GM12878 (cell line): ENCODE data around the gene UNC13B. TPM values are rescaled to one million over a fixed set of nuclear protein-coding genes. Genes with fewer than 3 reads are reported as not detected.

Source experiments
- ATAC-seq: fragments of 200-7000 bp; cut with Tn5 transposase; 3 replicates; pipeline ENCODE4 v1.9.1; 2020; ENCODE audit warnings: mild to moderate bottlenecking, moderate library complexity
- BruUV-seq: library from RNA; stranded (reverse); fragments of 400-500 nt; replicated peaks from 2 replicates; lab custom pipeline; 2021; lab: Mats Ljungman, UMichigan
- CTCF ChIA-PET: fragments of 300-600 bp; sonication (Branson Sonifier 250); formaldehyde crosslinking; extraction: SDS; loops from one replicate; lab custom pipeline; 2021; ENCODE audit warnings: inconsistent platforms; lab: Yijun Ruan, JAX
- POLR2A ChIA-PET: fragments of 350-600 bp; formaldehyde crosslinking; extraction: SDS; loops from one replicate; lab custom pipeline; 2021; ENCODE audit warnings: inconsistent platforms; lab: Charles Lee
- RAD21 ChIA-PET: fragments of 300-600 bp; sonication (Branson Sonifier 250); formaldehyde crosslinking; loops from one replicate; lab custom pipeline; 2023; ENCODE audit warnings: antibody characterized with exemption; ENCODE audit not compliant: unreplicated experiment; lab: Charles Lee
- SMC1A ChIA-PET: fragments of 300-600 bp; sonication (Branson Sonifier 250); formaldehyde crosslinking; loops from one replicate; lab custom pipeline; 2023; ENCODE audit not compliant: unreplicated experiment, uncharacterized antibody; lab: Charles Lee
- DNase-seq: peaks from one replicate; pipeline ENCODE4 v3.0.0-alpha.2; 2011; ENCODE audit warnings: low read depth, low spot score
- FAIRE-seq: peaks from 3 replicates; lab custom pipeline; 2011; peaks lifted over from hg19 to GRCh38; lab: Jason Lieb, UNC
- H2AFZ ChIP-seq: 2 replicates; pipeline ENCODE4 v1.6.0; 2011; ENCODE audit warnings: low read depth, low read length, control low read depth; ENCODE audit not compliant: control insufficient read depth
- H3K27ac ChIP-seq: 2 replicates; pipeline ENCODE4 v1.5.1; 2011; ENCODE audit warnings: control low read depth; ENCODE audit not compliant: control insufficient read depth, insufficient read depth
- H3K27me3 ChIP-seq, 2 experiments: replicated peaks in 1 of 2; 2 replicates each; pipeline versions ENCODE4 v1.6.0 to v1.6.1; 2011; ENCODE audit warnings: low read length in 1 of 2; ENCODE audit not compliant: control insufficient read depth in 2 of 2, insufficient read depth in 2 of 2
- H3K36me3 ChIP-seq, 2 experiments: 2 replicates each; pipeline ENCODE4 v1.5.1; 2011; ENCODE audit warnings: low read length in 1 of 2; ENCODE audit not compliant: control insufficient read depth in 2 of 2, insufficient read depth in 2 of 2
- H3K4me1 ChIP-seq: 2 replicates; pipeline ENCODE4 v1.6.1; 2011; ENCODE audit warnings: mild to moderate bottlenecking, low read length, moderate library complexity, mixed read lengths; ENCODE audit not compliant: control insufficient read depth, insufficient read depth
- H3K4me2 ChIP-seq: 2 replicates; pipeline ENCODE4 v1.6.0; 2011; ENCODE audit warnings: control low read depth; ENCODE audit not compliant: control insufficient read depth, insufficient read depth
- H3K4me3 ChIP-seq: fragments of 200-600 bp; sonication (generic); 2 replicates; pipeline ENCODE4 v1.5.1; 2016
- H3K79me2 ChIP-seq: 2 replicates; pipeline ENCODE4 v1.6.0; 2011; ENCODE audit warnings: low read length; ENCODE audit not compliant: control insufficient read depth, insufficient read depth
- H3K9ac ChIP-seq: 2 replicates; pipeline ENCODE4 v1.8.0; 2011; ENCODE audit warnings: low read length, control low read depth, mixed read lengths; ENCODE audit not compliant: control insufficient read depth, insufficient read depth
- H3K9me3 ChIP-seq: replicated peaks from 3 replicates; pipeline ENCODE4 v1.5.1; 2011; ENCODE audit warnings: mild to moderate bottlenecking, low read length; ENCODE audit not compliant: control insufficient read depth, insufficient read depth
- H4K20me1 ChIP-seq: 2 replicates; pipeline ENCODE4 v1.6.0; 2011; ENCODE audit not compliant: control insufficient read depth, insufficient read depth
- BMI1 ChIP-seq: fragments of 450-650 bp; IDR thresholded peaks from 2 replicates; pipeline ENCODE4 v1.6.1; 2016; ENCODE audit warnings: mild to moderate bottlenecking, moderate library complexity, borderline replicate concordance
- DPF2 ChIP-seq: fragments of 450-650 bp; IDR thresholded peaks from 2 replicates; pipeline ENCODE4 v1.6.1; 2017; ENCODE audit warnings: mild to moderate bottlenecking
- HDAC6 ChIP-seq: fragments of 200-600 bp; sonication (generic); IDR thresholded peaks from one replicate; pipeline ENCODE4 v1.8.0; 2017; ENCODE audit warnings: antibody characterized with exemption; ENCODE audit not compliant: unreplicated experiment
- RUNX3 ChIP-seq: IDR thresholded peaks from 2 replicates; pipeline ENCODE4 v1.6.1; 2012; ENCODE audit warnings: low read length, inconsistent platforms
- SIN3A ChIP-seq: IDR thresholded peaks from 2 replicates; pipeline ENCODE4 v1.6.1; 2012; ENCODE audit warnings: low read depth, low read length, improper control_type of control experiment
- SPI1 ChIP-seq: IDR thresholded peaks from 2 replicates; pipeline ENCODE4 v1.6.1; 2011; ENCODE audit warnings: low read depth, mild to moderate bottlenecking, low read length, moderate library complexity, borderline replicate concordance; ENCODE audit not compliant: insufficient read depth
- SRF ChIP-seq, 2 experiments: IDR thresholded peaks; 2 replicates each; pipeline ENCODE4 v1.6.1; 2011; ENCODE audit warnings: low read depth in 2 of 2, low read length in 2 of 2, mild to moderate bottlenecking in 1 of 2, moderate library complexity in 1 of 2
- WGBS: methylation state at CpG from one replicate; pipeline ENCODE4 v1.1.6; 2016; ENCODE audit warnings: low lambda C conversion rate; ENCODE audit not compliant: insufficient replicate concordance, insufficient coverage; ENCODE audit errors: missing lambda C conversion rate; 5-methylcytosine and 5-hydroxymethylcytosine counted together
- in situ Hi-C: fragments of 300-500 bp; cut with MboI; formaldehyde crosslinking; loops from 9 replicates; pipeline ENCODE4 v1.14.3; 2018; ENCODE audit warnings: mixed read lengths
- intact Hi-C: fragments of 100-400 bp; cut with micrococcal nuclease; formaldehyde crosslinking; loops from one replicate; pipeline ENCODE4 v1.14.2; 2022; ENCODE audit not compliant: unreplicated experiment
- polyA plus RNA-seq, 11 experiments: library from polyadenylated mRNA; depleted of rRNA in 4 of 11; unstranded in 6 of 11; stranded (reverse) in 5 of 11; fragments of >200 nt; fragmentation: Nextera tagmentation in 4 of 11; fragmentation: Illumina TruSeq in 1 of 11; extraction: Ambion mirVana in 4 of 11; extraction: Trizol in 1 of 11; gene quantifications; 1 replicate in 1 of 11; 2 replicates in 10 of 11; pipeline versions ENCODE4 v1.2.1 to v1.2.3, GENCODE V29; 2011 to 2016; ENCODE audit warnings: inconsistent platforms in 2 of 11, missing spikeins in 2 of 11, low read depth in 1 of 11
- total RNA-seq, 4 experiments: library from RNA; depleted of rRNA in 3 of 4; stranded (reverse); fragments of >200 nt in 3 of 4; fragmentation: Illumina TruSeq in 1 of 4; extraction: Trizol in 1 of 4; gene quantifications; 2 replicates each; pipeline versions ENCODE4 v1.2.1 to v1.2.3, GENCODE V29; 2013 to 2021
- TF ChIP-seq, protein P1 (sequence below): fragments of 450-650 bp; IDR thresholded peaks from 2 replicates; pipeline ENCODE4 v1.6.1; 2018; ENCODE audit warnings: borderline replicate concordance, mild to moderate bottlenecking; ENCODE audit not compliant: partially characterized antibody
- TF ChIP-seq, protein P2 (sequence below): fragments of 150-350 bp; IDR thresholded peaks from 2 replicates; pipeline ENCODE4 v1.6.1; 2016; ENCODE audit warnings: low read depth, low read length

Gene UNC13B
- total and polyA plus RNA-seq, 10 of the 15 experiments (the other 5 are each of a cell fraction or from before 2014, with no cell fraction given), result under 0.01 to 0.42 (median 0.06) TPM; not detected in 4

DNA sequence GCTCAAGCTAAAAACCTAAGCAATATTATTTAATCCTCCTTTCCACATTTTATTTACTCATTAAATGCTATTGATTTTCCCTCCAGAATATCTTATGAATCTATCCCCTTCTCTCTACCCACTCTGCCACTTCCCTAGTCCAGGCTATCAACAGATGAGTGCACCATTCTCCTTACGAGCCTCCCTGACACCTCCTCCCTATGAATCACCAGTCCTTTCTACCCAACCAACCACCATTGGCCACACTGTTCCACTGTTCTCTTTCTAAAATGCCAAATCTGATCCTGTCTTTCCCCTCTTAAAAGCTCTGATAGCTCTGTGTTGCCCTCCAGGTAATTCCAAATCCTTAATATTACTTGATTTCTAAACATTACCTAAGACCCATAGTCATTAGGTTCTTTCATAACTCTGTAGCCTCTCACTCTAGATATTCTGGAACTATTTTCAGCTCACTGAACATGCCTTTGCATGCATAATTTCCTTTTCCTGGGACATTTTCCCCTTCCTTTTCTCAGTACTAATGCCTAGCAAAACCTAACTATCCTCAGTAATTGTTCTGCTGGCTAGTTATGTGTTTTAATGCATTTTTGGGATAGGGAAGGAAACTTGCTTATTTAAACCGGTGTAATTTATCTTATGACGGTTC, 126.3 kb downstream of the UNC13B start (continued):
- TF ChIP-seq, protein P1, sequence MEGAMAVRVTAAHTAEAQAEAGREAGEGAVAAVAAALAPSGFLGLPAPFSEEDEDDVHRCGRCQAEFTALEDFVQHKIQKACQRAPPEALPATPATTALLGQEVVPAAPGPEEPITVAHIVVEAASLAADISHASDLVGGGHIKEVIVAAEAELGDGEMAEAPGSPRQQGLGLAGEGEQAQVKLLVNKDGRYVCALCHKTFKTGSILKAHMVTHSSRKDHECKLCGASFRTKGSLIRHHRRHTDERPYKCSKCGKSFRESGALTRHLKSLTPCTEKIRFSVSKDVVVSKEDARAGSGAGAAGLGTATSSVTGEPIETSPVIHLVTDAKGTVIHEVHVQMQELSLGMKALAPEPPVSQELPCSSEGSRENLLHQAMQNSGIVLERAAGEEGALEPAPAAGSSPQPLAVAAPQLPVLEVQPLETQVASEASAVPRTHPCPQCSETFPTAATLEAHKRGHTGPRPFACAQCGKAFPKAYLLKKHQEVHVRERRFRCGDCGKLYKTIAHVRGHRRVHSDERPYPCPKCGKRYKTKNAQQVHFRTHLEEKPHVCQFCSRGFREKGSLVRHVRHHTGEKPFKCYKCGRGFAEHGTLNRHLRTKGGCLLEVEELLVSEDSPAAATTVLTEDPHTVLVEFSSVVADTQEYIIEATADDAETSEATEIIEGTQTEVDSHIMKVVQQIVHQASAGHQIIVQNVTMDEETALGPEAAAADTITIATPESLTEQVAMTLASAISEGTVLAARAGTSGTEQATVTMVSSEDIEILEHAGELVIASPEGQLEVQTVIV, result no peak

DNA sequence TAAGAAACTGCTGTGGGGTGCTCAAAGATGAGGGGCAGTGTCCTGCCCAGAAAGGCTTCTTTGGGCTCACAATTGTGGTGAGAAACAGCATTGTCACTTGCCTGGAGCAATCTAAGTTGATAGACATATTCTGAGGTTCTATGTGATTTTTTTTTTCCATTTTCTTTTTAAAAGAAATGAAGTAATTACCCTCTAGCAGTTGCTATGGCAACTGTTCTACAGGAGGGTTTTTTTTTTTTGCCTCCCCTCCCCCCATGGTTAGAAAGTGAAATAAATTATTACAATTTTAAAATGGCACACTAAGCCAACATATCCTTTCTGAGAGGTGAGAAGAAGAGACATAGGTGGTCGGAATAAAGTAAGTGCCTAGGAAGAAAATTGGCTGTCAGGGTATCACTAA, 127.0 kb downstream of the UNC13B start:
- WGBS, result 0% methylated on average over 1 of the region's 1 CpG
- Histone ChIP-seq H3K4me2 (no peak overlapping the region), H2AFZ (no peak overlapping the region), H3K4me1 (no peaks in the 10 kb centered on the region), H3K27ac (no peak overlapping the region), H3K9me3 (no peaks in the 10 kb centered on the region), H3K27me3 (no peaks in the 10 kb centered on the region), H3K9ac (no peak overlapping the region), H3K79me2 (no peaks in the 10 kb centered on the region), H4K20me1 (no peaks in the 10 kb centered on the region), H3K36me3 (no peaks in the 10 kb centered on the region), H3K4me3 (no peak overlapping the region)
- TF ChIP-seq HDAC6 (no peak), SIN3A (no peak), SRF (IDR thresholded peaks at IDR 0.05; ENCODE audit: low read depth in 2 of 2, low read length in 2 of 2) (no peak), SPI1 (no peak), BMI1 (no peak), DPF2 (no peak), RUNX3 (no peak)
- TF ChIP-seq, protein P2, sequence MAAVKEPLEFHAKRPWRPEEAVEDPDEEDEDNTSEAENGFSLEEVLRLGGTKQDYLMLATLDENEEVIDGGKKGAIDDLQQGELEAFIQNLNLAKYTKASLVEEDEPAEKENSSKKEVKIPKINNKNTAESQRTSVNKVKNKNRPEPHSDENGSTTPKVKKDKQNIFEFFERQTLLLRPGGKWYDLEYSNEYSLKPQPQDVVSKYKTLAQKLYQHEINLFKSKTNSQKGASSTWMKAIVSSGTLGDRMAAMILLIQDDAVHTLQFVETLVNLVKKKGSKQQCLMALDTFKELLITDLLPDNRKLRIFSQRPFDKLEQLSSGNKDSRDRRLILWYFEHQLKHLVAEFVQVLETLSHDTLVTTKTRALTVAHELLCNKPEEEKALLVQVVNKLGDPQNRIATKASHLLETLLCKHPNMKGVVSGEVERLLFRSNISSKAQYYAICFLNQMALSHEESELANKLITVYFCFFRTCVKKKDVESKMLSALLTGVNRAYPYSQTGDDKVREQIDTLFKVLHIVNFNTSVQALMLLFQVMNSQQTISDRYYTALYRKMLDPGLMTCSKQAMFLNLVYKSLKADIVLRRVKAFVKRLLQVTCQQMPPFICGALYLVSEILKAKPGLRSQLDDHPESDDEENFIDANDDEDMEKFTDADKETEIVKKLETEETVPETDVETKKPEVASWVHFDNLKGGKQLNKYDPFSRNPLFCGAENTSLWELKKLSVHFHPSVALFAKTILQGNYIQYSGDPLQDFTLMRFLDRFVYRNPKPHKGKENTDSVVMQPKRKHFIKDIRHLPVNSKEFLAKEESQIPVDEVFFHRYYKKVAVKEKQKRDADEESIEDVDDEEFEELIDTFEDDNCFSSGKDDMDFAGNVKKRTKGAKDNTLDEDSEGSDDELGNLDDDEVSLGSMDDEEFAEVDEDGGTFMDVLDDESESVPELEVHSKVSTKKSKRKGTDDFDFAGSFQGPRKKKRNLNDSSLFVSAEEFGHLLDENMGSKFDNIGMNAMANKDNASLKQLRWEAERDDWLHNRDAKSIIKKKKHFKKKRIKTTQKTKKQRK, result no peak
- DNase-seq (no peak), FAIRE-seq (no peak), ATAC-seq (no peak)
- SMC1A ChIA-PET, result interaction anchor here (1.4 to 1.5 kb wide), 2 partner anchors 10 to 11 kb away, joined by 3 to 5 read pairs; no protein-coding TSS in a partner anchor
- CTCF ChIA-PET, result no interaction called here
- in situ Hi-C loops, result no loop called here
- RAD21 ChIA-PET, result no interaction called here
- intact Hi-C loops, result no loop called here
- BruUV-seq, result no TSS peak
- POLR2A ChIA-PET, result no interaction called here
